Activated naive CD4-positive, alpha-beta T cell treated with Interleukin-2 at 50 U/mL for 16 hours (primary cell): ENCODE results near the gene MRPL28.
"Not testable (repeated sequence)": the region's sequence is repeated elsewhere in the genome, so short reads cannot be mapped to it uniquely, and the experiment has no call there.

Experiments
- DNase-seq: peaks from one replicate; pipeline ENCODE4 v3.0.0-alpha.2; 2020

The MRPL28 gene

GRCh38 chr16:337437-337836 is 32.9 kb downstream of the MRPL28 start:
- no peak for DNase-seq

DNA sequence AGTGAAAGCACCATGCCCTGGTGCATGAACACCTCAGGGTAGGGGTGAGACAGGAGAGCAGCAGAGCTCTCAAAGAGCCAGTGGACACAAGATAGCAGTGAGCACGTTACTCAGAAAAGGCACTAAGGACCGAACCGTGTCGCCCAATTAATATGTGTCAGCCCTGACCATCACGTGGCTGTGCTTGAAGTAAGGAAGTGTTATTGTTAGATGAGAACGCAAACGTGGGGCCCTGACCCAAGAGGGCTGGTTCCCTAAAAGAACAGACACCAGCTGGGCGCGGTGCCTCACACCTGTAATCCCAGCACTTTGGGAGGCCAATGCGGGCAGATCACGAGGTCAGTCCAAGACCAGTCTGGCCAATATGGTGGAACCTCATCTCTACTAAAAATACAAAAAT is 34.1 kb downstream of the MRPL28 start:
- DNase-seq, result no peak

DNA sequence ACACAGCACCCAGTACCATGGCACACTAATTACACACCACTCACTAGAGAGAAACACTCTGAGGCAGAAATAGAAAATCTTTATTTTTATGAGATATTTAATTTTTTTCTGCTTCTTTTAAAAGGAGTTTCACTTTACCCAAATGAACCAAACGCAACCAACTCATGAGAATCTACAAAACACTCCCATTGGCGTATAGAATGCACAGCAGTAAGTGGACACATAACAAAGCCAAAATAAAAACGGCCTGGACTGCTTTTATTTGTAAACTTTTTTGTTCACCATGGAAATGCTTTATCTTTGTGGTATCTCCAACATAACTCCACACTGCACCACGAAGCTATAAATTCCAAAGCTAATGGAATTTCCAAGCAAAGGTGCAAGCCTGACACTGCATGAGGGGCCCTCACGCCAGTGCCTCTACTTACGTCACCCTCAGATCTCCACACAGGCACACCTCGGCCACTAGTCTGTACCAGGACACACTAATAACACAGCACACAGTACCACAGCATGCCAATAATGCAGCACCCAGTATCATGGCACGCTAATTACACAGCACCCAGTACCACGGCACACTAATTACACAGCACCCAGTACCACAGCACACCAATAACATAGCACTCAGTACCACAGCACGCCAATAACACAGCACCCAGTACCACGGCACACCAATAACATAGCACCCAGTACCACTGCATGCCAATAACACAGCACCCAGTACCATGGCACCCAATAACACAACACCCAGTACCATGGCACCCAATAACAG is 35.3 kb downstream of the MRPL28 start:
- not testable (repeated sequence) for DNase-seq

- not testable (repeated sequence) for DNase-seq
Measured at GRCh38 chr16:334164-334832, 36.0 kb downstream of the MRPL28 start.

- DNase-seq, result no peak
Measured at GRCh38 chr16:333406-334094, 36.8 kb downstream of the MRPL28 start.

GRCh38 chr16:331181-331814 is 39.0 kb downstream of the MRPL28 start:
- not testable (repeated sequence) for DNase-seq

GRCh38 chr16:330741-331140 is 39.6 kb downstream of the MRPL28 start:
- DNase-seq, result no peak

DNA sequence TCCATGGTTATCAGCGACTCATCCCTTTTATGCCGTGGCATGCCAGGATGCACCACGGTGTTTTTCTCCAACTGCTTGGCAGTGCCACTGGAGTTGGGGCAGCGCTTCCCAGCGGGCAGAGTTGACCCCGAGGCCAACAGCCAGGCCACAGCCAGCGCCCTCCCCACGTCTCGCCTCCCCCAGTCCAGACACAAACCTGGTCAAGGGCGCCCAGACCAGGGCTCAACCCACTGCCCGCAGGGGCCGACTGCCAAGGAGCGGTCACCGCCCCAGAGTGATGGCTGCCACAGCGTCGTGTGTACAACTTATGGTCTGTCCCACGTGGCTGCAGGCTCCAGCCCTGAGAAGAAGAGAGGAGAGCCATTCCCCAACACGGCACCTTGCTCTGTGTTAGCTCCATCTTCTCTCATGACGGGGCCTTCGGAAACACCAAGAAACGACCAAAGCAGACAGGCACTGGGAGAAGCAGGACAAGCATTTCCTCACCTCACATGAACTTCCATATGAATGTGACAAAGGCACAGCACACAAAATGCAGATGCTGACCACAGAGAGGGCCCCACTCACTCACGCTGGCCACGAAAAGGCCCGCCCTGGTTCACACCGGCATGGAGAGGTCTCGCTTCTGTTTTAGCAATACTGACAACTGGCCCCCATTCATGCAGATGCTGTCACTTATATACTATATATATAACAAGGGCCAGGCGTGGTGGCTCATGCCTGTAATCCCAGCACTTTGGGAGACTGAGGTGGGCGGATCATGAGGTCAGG is 44.8 kb downstream of the MRPL28 start:
- no peak for DNase-seq

DNA sequence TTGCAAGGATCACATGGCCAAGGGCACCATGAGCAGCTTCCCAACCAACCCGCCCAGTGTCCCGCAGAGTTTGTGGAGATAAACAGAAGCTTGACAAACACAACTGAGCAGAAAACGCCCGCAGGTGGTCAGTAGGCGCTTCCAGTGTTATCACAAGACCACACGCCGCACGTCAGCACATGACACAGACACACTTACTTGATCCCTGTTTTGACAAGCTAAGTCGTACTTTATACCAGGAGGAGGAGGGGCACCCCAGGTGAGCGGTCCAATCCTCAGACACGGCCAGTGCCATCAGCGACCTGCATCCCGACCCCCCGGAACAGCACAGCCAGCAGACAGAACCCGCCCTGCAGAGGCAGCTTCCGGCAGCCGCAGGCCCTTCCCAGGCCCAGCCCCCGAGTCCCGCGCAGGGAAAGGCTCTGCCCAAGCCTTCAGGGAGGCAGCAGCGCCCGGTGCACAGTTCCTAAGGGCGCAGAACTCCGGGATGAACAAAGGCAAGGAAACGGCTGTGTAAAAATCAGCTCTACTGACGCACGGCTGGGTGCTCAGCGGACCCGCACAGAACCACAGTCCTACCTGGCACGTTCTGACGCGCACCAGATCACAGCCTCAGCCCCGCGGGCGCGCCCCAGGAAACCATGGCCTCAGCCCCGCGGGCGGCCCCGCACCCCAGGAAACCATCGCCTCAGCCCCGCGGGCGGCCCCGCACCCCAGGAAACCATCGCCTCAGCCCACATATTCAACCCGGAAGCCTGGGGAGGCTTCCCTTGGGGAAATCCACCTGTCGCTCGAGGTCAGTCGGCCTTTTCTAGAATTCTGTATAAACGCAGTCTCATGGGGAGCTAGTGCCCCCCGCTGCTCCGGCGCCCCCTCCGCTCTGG is 45.6 kb downstream of the MRPL28 start:
- peak; percentile 64 for DNase-seq

DNA sequence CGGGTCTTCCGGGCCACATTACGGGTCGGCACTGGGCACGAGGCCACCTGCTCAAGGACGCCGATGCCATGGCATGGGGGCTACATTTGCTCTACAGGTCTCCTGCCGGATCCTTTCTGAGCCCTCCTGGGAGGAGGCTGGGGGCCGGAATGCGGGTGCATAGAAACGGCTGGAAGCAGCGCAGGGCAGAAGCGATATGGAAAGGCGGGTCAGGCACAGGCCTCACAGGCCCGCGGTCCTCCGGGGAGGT is 46.2 kb downstream of the MRPL28 start:
- no peak for DNase-seq

DNA sequence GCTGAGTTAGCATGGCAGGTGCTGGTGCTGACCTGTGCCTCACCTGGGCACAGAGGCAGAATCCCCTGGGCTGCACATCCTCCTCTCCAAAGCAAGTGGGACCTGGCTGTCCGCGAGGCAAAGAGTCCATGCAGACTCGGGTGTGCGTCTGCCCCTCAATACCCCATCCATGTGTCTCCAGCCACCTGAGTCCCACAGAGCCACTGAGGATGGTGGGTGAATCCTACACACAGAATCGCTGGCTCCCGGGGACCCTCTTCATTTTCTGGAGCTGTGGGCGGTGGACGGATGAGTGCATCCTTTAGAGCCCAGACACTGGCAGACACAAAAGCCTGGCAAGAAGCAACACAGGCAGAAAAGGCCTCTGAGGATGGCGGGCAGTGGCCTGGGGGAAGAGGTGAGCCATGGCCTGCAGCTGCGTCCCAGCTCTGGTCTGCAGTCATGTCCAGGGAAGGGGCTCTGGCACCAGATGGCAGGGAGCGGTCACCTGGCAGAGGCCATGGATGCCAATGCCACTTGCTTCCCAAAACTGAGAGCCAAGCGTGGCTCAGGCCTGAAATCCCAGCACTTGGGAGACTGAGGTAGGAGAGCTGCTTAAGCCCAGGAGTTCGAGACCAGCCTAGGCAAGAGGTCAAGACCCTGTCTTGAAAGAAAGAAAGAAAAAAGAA is 47.7 kb downstream of the MRPL28 start:
- no peak for DNase-seq

DNA sequence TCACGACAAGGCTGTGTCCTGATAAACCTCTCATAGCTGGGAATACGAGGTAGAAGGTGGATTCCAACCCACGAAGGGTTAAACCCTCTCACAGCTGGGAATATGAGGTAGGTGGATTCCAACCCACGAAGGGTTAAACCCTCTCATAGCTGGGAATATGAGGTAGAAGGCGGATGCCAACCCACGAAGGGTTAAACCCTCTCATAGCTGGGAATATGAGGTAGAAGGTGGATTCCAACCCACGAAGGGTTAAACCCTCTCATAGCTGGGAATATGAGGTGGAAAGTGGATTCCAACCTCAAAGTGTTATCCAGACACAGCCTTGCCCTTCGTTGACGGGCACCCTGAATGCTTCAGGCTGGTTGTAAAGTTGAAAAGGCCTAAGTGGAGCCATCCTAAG is 48.8 kb downstream of the MRPL28 start:
- no peak for DNase-seq

- no peak for DNase-seq
Measured at GRCh38 chr16:320206-320605, 50.1 kb downstream of the MRPL28 start.

DNA sequence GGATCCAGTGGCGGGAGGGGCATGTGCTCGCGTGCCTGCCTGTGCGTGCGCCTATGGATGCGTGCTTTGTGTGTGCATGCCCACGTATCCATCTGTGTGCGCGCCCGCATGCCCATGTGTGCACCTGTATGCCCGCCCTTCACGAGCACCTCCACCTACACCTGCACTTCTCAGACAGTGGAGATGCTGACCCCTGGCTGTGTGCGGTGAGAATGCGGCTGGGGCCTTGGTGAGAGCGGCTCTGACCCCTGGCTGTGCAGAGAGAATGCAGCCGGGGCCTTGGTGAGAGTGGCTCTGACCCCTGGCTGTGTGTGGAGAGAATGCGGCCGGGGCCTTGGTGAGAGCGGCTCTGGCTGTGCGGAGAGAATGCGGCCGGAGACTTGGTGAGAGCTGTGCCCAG is 51.7 kb downstream of the MRPL28 start:
- no peak for DNase-seq

DNA sequence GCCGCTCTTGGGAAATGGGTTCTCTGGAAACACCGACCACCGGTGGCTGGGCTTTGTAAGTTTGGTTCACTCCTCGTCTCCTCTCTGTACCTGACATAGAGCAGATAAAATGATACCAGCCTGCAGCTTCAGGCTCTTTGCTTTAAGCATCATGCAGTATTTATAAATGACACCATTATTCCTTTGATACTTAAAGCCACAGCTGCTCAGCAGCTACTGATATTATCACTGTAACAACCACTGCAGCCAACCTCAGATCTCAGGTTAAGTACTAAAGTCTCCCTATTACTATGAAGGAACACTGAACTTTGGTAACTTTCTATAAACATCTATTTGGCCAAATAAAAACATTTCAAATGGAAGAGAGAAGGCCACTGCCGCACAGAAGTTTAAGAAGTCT is 52.8 kb downstream of the MRPL28 start:
- DNase-seq, result no peak
